CD4-positive, alpha-beta T cell treated with Interleukin-1 beta for 1 hour (primary cell): ENCODE data around the gene NUBPL.
"Not testable (repeated sequence)": the region's sequence is repeated elsewhere in the genome, so short reads cannot be mapped to it uniquely, and the experiment has no call there.

Source experiments
- DNase-seq, 2 donors: peaks; one replicate each; pipeline ENCODE4 v3.0.0-alpha.2; 2020 to 2022

Gene NUBPL

GRCh38 chr14:31677630-31678029 is 116.4 kb downstream of the NUBPL start:
- DNase-seq = no peak

DNA sequence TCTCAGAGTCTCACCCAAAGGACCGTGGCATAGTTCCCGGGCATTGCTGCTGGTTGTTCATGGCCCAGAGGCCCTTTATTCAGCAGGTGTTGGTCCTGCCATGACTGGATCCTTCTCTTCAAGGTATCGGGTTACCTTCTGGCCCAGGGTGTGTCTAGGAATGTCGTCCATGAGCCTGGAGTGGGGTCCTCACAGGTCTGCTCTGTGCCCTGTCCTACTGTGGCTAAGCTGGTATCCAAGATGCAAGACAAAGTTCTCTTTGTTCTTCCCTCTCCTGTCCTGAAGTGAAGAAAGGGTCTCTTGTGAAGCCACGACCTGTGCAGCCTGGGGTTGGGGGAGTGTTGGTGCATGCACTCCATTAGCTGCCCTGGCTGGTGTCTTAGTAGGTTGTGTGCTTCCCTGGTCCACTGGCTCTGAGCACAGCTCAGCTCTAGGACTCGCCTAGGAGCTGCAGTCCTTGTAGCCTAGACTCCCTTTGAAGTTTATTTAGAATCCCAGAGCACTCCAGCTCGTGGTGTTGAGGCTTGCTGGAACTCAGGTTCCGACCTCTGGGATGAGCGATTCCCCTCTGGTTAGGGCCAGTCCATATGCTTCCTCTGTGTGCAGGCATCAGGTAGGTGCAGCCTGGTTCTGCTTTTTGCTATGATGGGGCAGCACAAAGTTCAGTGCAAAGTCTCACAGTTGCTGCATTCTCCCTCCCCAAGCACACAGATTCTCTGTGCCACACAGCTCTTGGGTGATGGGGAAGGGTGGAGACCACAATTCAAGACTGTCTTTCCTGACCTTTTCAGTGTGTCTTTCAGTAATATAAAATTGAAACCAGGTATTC is 117.4 kb downstream of the NUBPL start:
- no peak for DNase-seq

DNA sequence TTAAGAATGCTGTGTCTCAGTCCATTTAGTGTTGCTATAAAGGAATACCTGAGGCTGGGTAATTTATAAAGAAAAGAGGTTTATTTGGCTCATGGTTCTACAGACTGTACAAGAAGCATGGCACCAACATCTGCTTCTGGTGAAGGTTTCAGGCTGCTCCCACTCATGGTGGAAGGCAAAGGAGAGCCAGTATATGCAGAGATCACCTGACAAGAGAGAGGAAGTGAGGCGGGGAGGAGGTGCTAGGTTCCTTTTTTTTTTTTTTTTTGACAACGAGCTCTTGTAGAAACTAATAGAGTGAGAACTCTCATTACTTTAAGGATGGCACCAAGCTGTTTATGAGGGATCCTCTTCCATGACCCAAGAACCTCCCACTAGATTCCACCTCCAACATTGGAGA is 121.6 kb downstream of the NUBPL start:
- no peak for DNase-seq

GRCh38 chr14:31687726-31688125 is 126.5 kb downstream of the NUBPL start:
- no peak for DNase-seq

GRCh38 chr14:31690056-31690455 is 128.9 kb downstream of the NUBPL start:
- no peak for DNase-seq

DNA sequence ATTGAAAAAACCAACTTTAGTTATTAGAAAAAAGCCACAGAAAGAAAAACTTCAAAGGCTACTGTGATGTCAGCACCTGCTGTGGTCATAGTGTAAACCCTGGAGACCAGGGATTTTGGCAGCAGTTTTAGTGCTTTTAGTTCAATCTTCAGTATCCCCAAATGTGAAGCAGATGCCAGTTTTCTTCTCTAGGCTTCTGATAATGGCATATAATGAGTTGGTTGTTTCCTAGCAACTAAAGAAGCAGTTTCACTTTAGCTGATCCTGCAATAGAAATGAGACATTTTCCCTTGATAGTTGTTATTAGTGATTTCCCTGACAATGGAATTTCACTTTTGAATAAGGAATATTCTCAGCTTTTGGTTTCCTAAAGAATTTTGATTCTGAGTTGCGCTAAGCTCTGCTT is 131.2 kb downstream of the NUBPL start:
- no peak for DNase-seq

GRCh38 chr14:31696378-31696777 is 135.2 kb downstream of the NUBPL start:
- no peak for DNase-seq

DNA sequence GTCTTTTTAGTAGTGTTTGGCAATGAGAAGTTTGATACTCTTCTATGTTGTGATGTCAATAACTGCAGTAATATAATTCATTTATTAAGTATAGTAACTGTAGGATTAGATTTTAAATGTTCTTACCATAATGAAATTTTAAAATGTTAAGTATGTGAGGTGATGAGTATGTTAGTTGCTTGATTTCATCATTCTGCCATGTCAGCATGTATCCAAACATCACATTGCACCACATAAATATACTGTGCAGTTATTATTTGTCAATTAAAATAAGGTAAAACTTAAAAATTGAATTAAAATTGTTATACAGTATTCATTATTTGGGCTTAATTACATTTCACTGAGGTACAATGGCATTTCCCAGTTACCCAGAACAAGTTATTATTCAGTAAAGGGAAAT is 138.6 kb downstream of the NUBPL start:
- no peak for DNase-seq

- no peak for DNase-seq
Measured at GRCh38 chr14:31700282-31701074, 139.3 kb downstream of the NUBPL start.

DNA sequence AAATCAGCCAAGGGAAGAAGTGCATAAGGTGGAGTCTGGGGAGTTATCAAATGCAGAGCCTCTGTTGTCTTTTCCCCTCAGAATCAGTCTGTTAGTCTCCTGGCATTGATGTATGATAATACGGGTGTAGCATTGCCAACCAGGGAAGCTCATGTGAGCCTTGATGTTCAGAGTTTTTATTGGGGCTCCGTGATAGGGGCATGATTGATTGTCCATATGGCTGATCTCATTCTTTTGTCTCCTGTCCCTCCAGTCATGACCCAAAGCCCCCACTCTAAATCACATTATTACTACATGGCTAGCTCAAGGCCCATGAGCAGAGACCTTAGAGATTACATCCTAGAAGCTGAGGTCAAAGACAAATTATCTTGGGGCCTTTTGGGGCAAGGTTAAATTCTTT is 140.9 kb downstream of the NUBPL start:
- DNase-seq = no peak

DNA sequence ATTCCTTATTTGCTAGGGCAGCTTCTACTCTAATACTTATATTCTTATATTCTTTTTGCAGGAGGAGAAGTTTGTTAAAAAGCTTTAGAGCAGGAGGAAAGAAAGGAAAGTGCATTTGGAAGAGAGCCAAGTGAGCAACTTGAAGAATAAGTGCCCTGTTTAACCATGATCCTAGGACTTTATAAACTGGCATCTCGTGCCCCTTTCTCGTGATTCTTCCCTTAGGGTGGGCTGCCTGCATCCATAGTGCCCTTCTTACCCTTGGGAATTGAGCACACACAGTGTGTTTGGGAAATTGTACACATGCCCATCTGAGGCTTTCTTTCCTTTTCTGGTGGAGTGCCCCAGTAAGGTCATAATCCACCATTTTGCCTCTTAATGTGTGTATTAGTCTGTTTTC is 141.9 kb downstream of the NUBPL start:
- no peak for DNase-seq

- DNase-seq = no peak
Measured at GRCh38 chr14:31705731-31706130, 144.5 kb downstream of the NUBPL start.

DNA sequence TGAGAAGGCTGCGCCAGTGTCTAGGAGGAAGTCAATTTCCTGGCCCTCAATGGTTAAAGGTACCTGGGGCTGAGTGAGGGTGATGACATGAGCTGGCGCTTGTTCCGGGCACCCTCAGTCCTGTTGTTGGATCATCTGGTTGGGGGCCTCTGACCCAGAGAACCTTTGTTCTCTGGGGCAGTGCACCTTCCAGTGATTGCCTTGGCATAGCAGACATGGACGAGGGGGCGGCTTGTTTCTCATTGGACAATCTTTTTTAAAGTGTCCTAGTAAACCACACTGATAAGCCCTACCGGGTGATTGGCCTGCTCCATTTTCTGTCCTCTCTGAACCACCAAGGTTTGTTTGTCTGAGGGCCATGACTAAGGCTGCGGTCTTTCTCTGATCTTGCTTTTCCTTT is 147.5 kb downstream of the NUBPL start:
- DNase-seq = not testable (repeated sequence)

DNA sequence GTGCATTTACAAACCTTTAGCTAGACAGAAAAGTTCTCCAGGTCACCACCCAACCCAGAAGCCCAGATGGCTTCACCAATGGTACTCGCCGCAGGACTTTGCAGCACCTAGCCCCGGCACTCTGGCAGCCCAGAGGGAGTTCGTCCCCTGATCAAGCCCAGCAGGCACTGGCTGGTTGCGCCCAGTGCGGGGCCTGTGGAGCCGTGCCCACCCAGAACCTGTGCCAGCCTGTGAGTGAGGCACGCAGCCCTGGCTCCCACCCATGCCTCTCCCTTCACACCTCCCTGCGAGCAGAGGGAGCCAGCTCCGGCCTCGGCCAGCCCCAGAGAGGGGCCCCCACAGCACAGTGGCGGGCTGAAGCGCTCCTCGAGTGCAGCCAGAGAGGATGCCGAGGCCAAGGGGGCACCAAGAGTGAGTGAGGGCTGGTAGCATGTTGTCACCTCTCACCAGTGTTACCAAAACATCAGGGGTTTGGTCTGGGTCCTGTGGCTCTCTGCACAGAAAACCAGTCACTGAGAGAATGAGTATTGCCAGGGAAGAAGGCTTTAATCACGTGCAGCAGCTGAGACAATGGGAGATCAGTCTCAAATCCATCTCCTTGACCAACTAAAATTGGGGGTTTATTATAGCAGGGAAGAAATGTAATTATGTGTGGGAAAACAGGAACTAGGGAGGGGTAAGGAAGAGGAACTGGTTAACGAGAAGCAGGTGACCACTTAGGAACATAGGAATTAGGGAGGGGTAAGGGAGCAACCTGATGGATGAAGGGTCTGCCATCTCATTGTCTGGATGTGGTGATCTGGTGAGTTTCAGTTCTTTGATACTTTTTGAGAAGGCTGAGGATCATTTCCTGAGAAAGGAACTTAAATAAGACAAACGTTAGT is 151.3 kb downstream of the NUBPL start:
- no peak for DNase-seq

DNA sequence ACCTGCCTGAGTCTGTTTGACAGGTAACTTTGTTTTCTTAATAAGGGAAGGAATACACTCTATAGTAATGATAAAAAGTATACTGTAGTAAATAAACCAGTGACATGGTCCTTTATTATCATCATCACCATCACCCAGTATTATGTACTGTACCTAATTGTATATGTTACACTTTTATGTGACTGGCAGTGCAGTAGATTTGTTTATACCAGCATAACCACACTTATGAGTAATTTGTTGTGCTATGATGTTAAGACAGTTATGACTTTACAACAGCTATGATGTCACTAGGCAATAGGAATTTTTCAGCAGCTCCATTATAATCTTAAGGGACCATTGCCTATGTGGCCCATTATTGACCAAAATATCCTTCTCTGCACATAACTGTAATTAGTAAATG is 155.0 kb downstream of the NUBPL start:
- no peak for DNase-seq

DNA sequence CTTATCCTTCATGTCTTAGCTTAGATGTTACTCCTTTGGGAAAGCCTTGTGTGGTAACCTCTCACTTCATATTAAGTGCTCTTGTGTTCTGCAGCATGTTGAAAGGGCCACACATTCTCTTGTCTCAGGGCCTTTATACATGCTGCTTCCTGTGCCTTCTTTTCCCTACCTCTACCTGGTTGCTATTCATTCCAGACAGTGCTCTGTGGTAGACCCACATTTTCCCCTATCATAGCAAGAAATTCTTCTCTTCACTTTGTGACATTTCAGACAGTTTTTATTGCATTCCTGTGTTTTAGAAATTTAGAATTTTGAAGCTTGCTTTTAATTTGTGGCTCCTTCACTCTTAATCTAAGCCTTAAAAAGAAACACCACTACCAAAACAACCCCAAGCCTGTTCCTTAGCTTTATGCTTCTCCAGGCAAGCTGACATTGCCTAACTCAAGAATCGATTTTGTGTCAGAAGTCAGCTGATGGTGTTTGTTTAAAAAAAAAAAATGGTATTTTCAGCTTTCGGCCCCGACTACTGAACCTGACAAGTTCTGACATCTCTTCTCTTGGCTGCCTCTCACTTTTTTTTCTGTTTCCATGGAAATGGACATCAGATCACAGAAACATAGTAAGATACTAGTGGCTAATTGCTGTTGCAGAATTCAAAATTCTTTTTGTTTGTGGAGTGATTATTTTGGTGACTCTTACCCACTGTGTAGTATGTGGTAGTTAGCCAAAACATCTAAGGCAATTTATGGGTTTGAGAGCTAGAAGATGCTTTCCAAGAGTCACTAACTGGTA is 156.3 kb downstream of the NUBPL start:
- DNase-seq = no peak

DNA sequence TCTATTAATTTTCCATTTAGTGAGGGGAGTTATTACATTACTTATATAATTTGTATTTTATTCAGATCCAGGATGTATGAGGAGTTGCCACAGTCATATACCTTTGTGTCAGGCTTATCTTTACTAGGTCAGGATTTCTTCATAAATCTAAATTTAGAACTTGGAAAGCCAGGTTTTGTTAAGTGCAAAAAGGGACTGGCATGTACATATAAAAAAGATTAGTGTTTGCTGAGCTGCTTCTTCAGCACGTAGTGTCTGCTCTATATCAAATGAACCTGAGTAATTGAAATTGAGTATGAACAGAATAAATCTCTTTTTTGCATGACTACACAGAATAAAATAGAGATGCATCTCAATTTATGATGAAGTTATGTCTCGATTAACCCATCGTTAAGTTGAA is 157.4 kb downstream of the NUBPL start:
- DNase-seq = no peak

DNA sequence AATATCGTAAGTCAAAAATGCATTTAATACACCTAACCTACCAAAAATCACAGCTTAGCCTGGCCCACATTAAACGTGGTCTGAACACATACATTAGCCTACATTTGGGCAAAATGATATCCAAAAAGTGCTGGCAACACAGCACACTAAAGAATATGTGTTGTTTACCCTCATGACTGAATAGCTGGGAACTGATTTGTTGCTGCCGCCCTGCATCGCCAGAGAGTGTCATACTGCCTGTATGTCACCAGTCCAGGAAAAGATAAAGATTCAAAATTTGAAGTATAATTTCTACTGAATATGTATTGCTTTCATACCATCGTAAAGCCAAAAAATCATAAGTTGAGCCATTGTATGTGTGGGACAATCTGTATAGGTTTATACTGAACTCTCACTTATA is 157.8 kb downstream of the NUBPL start:
- no peak for DNase-seq

GRCh38 chr14:31726337-31726736 is 165.1 kb downstream of the NUBPL start:
- DNase-seq = no peak

GRCh38 chr14:31727797-31728196 is 166.6 kb downstream of the NUBPL start:
- DNase-seq = no peak

DNA sequence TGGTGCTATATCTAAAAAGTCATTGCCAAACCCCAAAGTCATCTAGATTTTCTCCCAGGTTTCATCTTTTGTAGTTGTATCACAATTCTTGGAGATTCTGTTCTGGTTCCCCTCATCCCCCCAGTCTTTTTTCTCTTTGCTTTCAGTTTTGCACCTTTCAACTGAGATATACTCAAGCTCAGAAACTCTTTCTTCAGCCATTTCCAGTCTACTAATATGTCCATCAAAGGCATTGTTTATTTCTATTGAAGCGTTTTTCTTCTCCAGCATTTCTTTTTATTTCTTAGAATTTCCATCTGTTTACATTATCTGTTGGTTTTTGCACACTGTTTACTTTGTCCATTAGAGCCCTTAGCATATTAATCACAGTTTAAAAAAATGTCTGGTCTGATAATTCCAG is 179.5 kb downstream of the NUBPL start:
- no peak for DNase-seq

- no peak for DNase-seq
Measured at GRCh38 chr14:31745741-31746140, 184.5 kb downstream of the NUBPL start.
